Uterus (tissue), 4 donors: ENCODE results near the gene DYRK3. TPM values are rescaled to one million over a fixed set of nuclear protein-coding genes. Genes with fewer than 3 reads are reported as not detected.

Experiments used
- DNase-seq, 2 donors: peaks; one replicate each; pipeline ENCODE4 v3.0.0-alpha.2; 2019 to 2020
- H3K27ac ChIP-seq, 2 donors: fragments of 200-600 bp; sonication (generic); 1 replicate in 1 of 2; 2 replicates in 1 of 2; pipeline ENCODE4 v1.5.1; 2016 to 2018
- H3K27me3 ChIP-seq, 2 donors: fragments of 200-600 bp; sonication (generic); one replicate each; pipeline ENCODE4 v1.5.1; 2018 to 2019; ENCODE audit warnings: control low read depth in 1 of 2
- H3K36me3 ChIP-seq, 2 donors: fragments of 200-600 bp; sonication (generic); one replicate each; pipeline ENCODE4 v1.5.1; 2019; ENCODE audit warnings: control low read depth in 1 of 2
- H3K4me1 ChIP-seq, 2 donors: fragments of 200-600 bp; sonication (generic); one replicate each; pipeline ENCODE4 v1.5.1; 2018 to 2019; ENCODE audit warnings: control low read depth in 1 of 2
- H3K4me3 ChIP-seq, 2 donors: fragments of 200-600 bp; sonication (generic); 1 replicate in 1 of 2; 2 replicates in 1 of 2; pipeline ENCODE4 v1.5.1; 2018 to 2019; ENCODE audit warnings: mild to moderate bottlenecking in 1 of 2
- H3K9me3 ChIP-seq, 2 donors: fragments of 200-600 bp; sonication (generic); one replicate each; pipeline ENCODE4 v1.5.1; 2019; ENCODE audit warnings: control low read depth in 1 of 2
- CTCF ChIP-seq, 4 experiments: fragments of 200-600 bp in 2 of 4; fragments of 450-650 bp in 2 of 4; sonication (generic) in 2 of 4; IDR thresholded peaks; one replicate each; pipeline ENCODE4 v1.5.1; 2016 to 2019; ENCODE audit warnings: antibody characterized with exemption in 4 of 4, mild to moderate bottlenecking in 2 of 4, moderate library complexity in 1 of 4
- POLR2A ChIP-seq, 2 donors: fragments of 450-650 bp; IDR thresholded peaks; one replicate each; pipeline ENCODE4 v1.6.1; 2016; ENCODE audit warnings: antibody characterized with exemption in 2 of 2, mild to moderate bottlenecking in 1 of 2, moderate library complexity in 1 of 2
- intact Hi-C: fragments of 100-400 bp; cut with DNase I; formaldehyde crosslinking; loops from one replicate; pipeline ENCODE4 v1.15.1; 2023; ENCODE audit warnings: low total_unique reads
- total RNA-seq, 4 donors: library from RNA; depleted of rRNA in 3 of 4; stranded (reverse); fragments of >200 nt in 3 of 4; gene quantifications; one replicate each; pipeline versions ENCODE4 v1.1.0 to v1.2.4, GENCODE V29; 2014 to 2023
- donor health status: DM: yes; HTN: yes; CAD: no.

Gene DYRK3
- total RNA-seq, 4 donors from 2014 or later: 10.8 to 24.7 (median 14.7) TPM

- Histone ChIP-seq H3K4me1 (peaks cover 6 to 7% of the 10 kb centered on the region in 2 donors), H3K36me3 (no peaks in the 10 kb centered on the region), H3K9me3 (no peaks in the 10 kb centered on the region), H3K27me3 (no peaks in the 10 kb centered on the region), H3K27ac (peak overlapping the region in 1 of 2 donors; percentile 87), H3K4me3 (no peak overlapping the region)
- no peak for DNase-seq
- intact Hi-C loops: no loop called here
- TF ChIP-seq POLR2A (IDR thresholded peaks at IDR 0.05) (no peak), CTCF (IDR thresholded peaks at IDR 0.05) (no peak)
Observed at GRCh38 chr1:206676499-206676898, 41.2 kb downstream of the DYRK3 start.

GRCh38 chr1:206678490-206678889 lies 43.2 kb downstream of the DYRK3 start:
- Histone ChIP-seq H3K27me3 (no peaks in the 10 kb centered on the region), H3K4me1 (peaks cover 6 to 7% of the 10 kb centered on the region in 2 donors), H3K9me3 (no peaks in the 10 kb centered on the region), H3K36me3 (no peaks in the 10 kb centered on the region), H3K27ac (no peak overlapping the region), H3K4me3 (no peak overlapping the region)
- TF ChIP-seq CTCF (IDR thresholded peaks at IDR 0.05) (no peak), POLR2A (IDR thresholded peaks at IDR 0.05) (no peak)
- no peak for DNase-seq
- intact Hi-C loops: no loop called here

- H3K27ac ChIP-seq: no peak overlapping the region
- no peak for TF ChIP-seq POLR2A (IDR thresholded peaks at IDR 0.05)
- TF ChIP-seq CTCF (IDR thresholded peaks at IDR 0.05): no peak
- no peak for DNase-seq
- H3K9me3 ChIP-seq: no peaks in the 10 kb centered on the region
- intact Hi-C loops: no loop called here
- peaks cover 6 to 7% of the 10 kb centered on the region in 2 donors for H3K4me1 ChIP-seq
- no peaks in the 10 kb centered on the region for H3K36me3 ChIP-seq
- H3K4me3 ChIP-seq: no peak overlapping the region
- no peaks in the 10 kb centered on the region for H3K27me3 ChIP-seq
Observed at GRCh38 chr1:206679738-206680211, 44.4 kb downstream of the DYRK3 start.

GRCh38 chr1:206680279-206680678 lies 44.9 kb downstream of the DYRK3 start:
- intact Hi-C loops: no loop called here
- Histone ChIP-seq H3K27me3 (no peaks in the 10 kb centered on the region), H3K4me1 (peaks cover 2 to 5% of the 10 kb centered on the region in 2 donors), H3K36me3 (no peaks in the 10 kb centered on the region), H3K4me3 (no peak overlapping the region), H3K9me3 (no peaks in the 10 kb centered on the region), H3K27ac (no peak overlapping the region)
- no peak for DNase-seq
- TF ChIP-seq POLR2A (IDR thresholded peaks at IDR 0.05) (no peak), CTCF (IDR thresholded peaks at IDR 0.05) (no peak)

- Histone ChIP-seq H3K9me3 (no peaks in the 10 kb centered on the region), H3K4me1 (no peaks in the 10 kb centered on the region), H3K27ac (no peak overlapping the region), H3K36me3 (no peaks in the 10 kb centered on the region), H3K27me3 (no peaks in the 10 kb centered on the region), H3K4me3 (no peak overlapping the region)
- intact Hi-C loops: no loop called here
- DNase-seq: no peak
- TF ChIP-seq CTCF (IDR thresholded peaks at IDR 0.05): no peak
- no peak for TF ChIP-seq POLR2A (IDR thresholded peaks at IDR 0.05)
Observed at GRCh38 chr1:206681359-206681758, 46.0 kb downstream of the DYRK3 start.
